GM19395 (cell line): ENCODE results near the gene MRPS27.

Source experiments
- ATAC-seq: cut with Tn5 transposase; IDR thresholded peaks from one replicate; pipeline ENCODE4 v1.9.1; 2021; ENCODE audit warnings: mild to moderate bottlenecking, moderate library complexity; ENCODE audit not compliant: unreplicated experiment

The MRPS27 gene

GRCh38 chr5:72319976-72320752 lies at the start of gene MRPS27, which contains the start of gene PTCD2:
MRPS27 (minus strand) TSS chr5:72320240; CDS start chr5:72320221, 19 bp downstream.
PTCD2 (plus strand) TSS chr5:72320373; CDS start chr5:72320383, 10 bp downstream.
- peak; percentile 99 for ATAC-seq

DNA sequence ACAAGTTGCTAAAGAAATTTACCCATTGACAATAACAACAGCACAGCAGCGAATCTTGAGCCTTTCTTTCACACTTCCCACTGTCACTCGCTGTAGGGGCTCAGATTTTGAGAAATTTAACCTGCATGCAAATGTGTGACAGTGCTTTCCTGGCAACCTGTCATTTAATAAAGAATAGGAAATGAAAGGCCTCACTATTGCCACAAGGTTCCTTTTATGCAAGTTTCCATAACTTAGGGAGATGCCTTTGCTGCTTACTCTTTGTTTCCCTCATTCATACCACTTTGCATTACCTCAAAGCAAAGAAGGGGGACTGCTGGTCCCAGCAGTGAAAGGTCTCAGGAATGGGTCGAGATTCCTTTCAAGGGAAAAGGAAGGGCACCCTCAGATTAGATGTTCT lies 49.7 kb upstream of the MRPS27 start:
- ATAC-seq: no peak

- no peak for ATAC-seq
Measured at GRCh38 chr5:72369301-72369700, 49.3 kb upstream of the MRPS27 start.

- no peak for ATAC-seq
Measured at GRCh38 chr5:72368271-72368670, 48.2 kb upstream of the MRPS27 start.

- ATAC-seq: peak; percentile 75
Measured at GRCh38 chr5:72366324-72366976, 46.4 kb upstream of the MRPS27 start.

DNA sequence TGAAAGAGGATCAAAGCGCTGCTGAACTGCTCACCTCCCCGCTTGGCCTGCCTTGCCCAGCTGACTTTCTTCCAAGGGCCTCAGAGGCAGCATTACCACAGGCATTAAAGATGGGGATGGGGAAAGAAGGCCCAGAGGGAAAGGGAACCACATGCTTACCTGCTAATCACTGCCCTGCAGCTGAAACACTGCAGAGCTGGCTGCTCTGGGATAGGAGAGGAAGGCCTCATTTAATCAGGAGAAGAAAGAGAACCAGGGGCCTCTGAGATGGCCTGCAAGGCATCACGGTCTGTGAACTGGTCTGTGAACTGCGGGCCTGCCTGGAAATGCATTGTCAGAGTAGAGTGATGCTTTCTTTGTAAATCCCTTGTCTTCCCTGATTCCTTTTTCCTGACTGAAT lies 44.9 kb upstream of the MRPS27 start:
- ATAC-seq: no peak

- ATAC-seq: no peak
Measured at GRCh38 chr5:72364171-72364570, 44.1 kb upstream of the MRPS27 start.

GRCh38 chr5:72363166-72363802 lies 43.2 kb upstream of the MRPS27 start:
- no peak for ATAC-seq

DNA sequence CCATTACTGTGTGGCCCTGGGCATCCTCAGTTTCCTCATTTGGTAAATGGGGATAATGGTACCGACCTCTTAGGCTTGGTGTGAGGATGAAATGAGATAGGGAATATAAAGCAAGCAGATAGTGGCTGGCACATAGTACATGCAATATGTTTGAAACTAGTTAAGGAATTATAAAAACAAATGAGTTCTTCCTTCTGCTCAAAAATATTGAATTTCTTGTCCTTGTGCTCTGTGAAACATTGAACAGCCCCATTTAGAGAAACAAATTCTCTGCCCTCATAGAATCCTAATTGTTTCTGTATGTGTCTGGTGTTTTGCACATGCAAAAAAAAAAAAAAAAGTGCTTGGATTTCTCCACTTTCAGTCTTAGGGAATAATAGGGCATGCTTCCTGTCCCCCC lies 39.8 kb upstream of the MRPS27 start:
- ATAC-seq: no peak

- no peak for ATAC-seq
Measured at GRCh38 chr5:72358925-72359324, 38.9 kb upstream of the MRPS27 start.

DNA sequence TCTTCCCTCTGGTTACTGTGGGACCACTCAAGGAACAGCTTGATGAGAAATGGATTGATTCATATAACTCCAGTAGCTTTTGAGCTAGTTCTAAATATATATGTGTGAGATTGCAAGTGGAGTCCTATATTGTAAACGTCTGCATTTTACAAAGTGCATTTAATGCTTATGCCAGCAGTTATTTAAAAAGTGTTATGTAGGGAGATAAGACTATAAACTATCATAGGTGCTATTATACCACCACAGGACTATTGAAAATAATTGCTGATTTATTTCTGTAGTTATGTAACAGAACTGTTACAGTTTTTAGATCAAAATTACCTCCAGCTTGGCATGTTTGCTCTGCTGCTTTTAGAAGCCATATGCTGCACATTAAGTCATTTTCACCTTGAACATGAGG lies 36.3 kb upstream of the MRPS27 start:
- ATAC-seq: no peak

DNA sequence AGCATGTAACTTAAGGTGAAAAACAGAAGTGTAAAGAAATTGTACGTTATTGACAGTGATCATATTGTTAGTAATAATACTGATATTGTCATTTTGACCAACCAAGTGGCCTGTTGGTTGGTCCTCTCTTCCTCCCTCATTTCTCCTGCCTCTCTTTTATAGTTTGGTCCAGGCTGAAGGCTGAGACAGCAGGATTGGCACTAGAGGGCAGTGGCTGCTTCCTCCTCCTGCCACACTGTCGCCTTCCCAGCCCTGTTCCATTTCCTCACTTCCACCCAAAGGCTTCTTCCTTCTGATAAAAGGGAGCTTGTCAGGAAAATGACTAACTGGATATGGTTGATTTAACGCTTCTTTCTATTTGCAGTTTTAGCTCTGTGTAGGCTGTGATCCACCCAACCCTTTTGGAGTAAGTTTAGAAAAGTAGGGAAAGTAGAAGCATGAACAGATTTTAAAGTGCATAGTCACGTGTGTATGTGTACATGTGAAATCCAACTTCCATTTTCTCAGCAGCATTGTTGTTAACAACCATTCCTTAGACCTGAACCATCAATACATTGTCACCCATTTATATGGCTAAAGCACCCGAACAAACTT lies 35.8 kb upstream of the MRPS27 start:
- ATAC-seq: no peak

- no peak for ATAC-seq
Measured at GRCh38 chr5:72353046-72353445, 33.0 kb upstream of the MRPS27 start.

DNA sequence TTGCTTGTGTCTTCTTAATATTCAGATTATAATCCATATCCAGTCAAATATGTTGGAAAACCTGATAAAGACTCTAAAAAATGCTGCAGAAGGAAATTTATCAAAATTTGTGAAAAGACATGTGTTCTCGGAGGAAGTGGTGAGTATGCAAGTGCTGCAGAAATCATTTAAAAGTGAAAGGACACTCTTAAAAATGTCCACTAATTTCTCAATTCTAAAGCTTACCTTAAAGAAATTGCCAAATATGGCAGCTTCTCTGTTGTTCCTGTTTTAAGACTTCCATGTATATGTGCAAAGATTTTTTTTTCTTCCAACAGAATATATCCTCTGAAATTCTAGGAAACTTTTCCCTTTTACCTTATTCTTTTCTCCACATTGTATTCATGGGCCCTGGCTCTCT lies 32.6 kb upstream of the MRPS27 start:
- ATAC-seq: no peak

GRCh38 chr5:72351376-72351775 lies 31.3 kb upstream of the MRPS27 start:
- no peak for ATAC-seq

GRCh38 chr5:72347801-72348308 lies 27.8 kb upstream of the MRPS27 start:
- no peak for ATAC-seq

DNA sequence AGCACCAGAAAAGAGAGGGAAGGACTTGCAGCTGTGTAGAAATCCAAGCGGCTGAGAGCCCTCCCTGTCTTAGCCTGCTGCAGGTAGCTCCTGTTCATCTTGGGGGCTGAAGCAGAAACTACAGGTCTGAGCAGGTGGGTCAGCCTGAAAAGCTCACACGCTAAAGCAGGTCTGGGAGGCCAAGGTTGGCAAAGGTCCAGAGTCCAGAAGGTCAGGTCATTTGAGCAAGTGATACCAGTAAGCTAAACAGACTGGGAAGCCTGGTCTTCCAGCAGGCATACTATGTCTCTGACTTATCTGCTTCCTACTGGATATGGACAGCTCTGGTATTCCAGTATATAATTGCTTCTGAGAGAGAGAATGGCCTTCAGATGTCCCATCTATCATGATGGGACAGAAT lies 26.4 kb upstream of the MRPS27 start:
- ATAC-seq: no peak

- no peak for ATAC-seq
Measured at GRCh38 chr5:72338689-72339209, 18.7 kb upstream of the MRPS27 start.

- ATAC-seq: no peak
Measured at GRCh38 chr5:72337159-72337558, 17.1 kb upstream of the MRPS27 start.

GRCh38 chr5:72330712-72331111 lies 10.7 kb upstream of the MRPS27 start:
- ATAC-seq: no peak

DNA sequence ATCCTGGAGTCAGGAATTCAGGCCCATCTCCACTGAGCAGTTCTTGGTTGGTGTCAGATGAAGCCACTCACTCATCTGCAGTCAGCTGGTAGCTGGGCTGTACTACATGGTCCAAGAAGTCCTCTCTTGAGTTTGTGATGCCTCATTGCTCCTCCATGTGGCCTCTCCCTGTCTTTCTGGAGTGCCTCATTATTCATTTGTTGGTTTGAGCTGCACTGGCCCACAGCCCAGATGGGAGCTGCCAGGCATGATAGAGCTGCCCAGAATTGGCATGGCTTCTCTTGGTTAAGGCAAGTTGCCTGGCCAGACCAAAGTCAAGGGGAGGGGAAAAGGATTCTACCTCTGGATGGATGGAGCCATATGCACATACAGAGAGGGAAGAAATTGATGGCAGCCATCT lies 8.1 kb upstream of the MRPS27 start:
- ATAC-seq: no peak
